ENCODE measurements around the gene LRFN3.

GRCh38 chr19:35990771-35991730, 54.9 kb downstream of the LRFN3 start:
- TF ChIP-seq CTCF (conservative IDR thresholded peaks at IDR 0.05) (no peak), ZFX (IDR thresholded peaks at IDR 0.05) (no peak)

Measured in C4-2B (cell line).